Measurements from ENCODE around the gene ZNF473. TPM values are rescaled to one million over a fixed set of nuclear protein-coding genes. Genes with fewer than 3 reads are reported as not detected.

Gene ZNF473
- total RNA-seq, 1 experiment from 2014 or later = 21.4 TPM

DNA sequence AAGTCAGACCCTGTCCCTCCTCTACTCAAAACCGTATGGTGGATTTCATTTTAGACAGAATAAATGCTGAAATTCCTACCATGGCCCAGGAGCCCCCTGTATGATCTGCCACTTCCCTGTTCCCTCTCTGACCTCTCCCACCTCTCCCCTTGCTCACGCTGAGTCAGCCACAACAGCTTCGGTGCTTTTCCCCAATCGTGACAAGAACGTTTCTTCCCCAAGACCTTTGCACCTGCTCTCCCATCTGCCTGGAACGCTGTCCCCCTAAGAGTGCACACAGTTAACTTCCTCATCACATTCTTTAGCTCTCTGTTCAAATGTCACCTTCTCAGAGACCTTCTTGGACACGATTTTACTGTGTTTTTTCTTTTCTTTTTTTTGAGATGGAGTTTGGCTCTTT is 3.0 kb upstream of the ZNF473 start:
- DNase-seq = no peak
- Histone ChIP-seq H3K27ac (no peak overlapping the region), H3K36me3 (peaks cover 6% of the 10 kb centered on the region), H3K9me3 (replicated peaks) (no peaks in the 10 kb centered on the region), H3K4me3 (no peak overlapping the region), H3K4me1 (no peaks in the 10 kb centered on the region), H3K27me3 (no peaks in the 10 kb centered on the region)

DNA sequence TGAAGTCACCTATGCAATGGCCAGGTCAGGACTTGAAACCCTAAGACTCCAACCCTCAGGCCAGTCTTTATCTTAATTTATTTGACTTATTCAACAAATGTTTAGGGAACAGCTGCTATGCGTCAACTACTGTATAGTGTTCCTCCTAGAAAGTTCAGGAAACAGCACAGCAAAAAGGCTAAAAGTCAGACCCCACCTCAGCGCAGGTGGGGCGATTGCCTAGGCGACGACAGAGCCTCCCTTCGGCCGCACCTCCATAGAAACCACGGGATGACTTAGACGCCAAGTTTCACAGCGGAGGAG is 1.1 kb upstream of the ZNF473 start:
- Histone ChIP-seq H3K9me3 (replicated peaks) (no peaks in the 10 kb centered on the region), H3K4me1 (no peaks in the 10 kb centered on the region), H3K36me3 (peaks cover 9% of the 10 kb centered on the region), H3K4me3 (peak overlapping the region; percentile 87), H3K27me3 (no peaks in the 10 kb centered on the region), H3K27ac (peak overlapping the region; percentile 29)
- DNase-seq = no peak

DNA sequence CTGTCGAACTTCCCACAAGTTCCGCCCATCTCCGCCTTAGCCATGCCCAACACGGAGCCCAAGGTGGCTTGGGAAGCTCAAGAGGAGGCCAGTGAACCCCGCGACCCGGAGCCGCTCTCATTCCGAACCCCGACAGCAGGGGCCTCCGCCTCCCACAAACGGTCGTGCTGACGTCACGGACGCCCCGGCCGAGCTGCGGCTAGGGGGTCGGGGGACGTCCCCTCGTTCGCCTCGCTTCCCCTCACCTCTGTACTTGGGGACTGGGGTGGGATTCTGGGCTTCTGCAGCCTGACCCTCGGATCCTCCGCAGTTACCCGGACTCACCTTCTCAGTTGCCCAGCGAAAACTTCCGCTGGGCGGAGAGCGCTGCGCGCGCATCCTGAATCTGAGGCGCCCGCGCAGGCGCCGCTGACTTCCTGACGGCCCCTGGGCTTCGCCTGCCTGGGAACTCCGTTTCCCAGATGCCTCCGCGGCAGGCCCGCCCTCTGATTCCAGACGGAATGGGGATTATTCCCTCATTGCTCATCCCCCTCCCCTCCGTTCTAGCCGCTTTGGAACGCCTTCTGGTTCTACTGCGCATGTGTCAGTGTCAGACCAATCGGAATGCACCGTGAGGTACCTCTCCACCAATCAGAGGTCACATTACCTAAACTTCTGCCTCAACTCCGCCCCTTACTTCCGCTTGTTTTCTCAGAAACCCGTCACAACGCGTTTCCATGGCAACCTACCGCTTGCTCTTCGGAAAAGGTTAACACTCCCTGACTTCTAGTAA is 597 bp upstream of the ZNF473 start, which contains the start of gene VRK3:
Gene VRK3 (minus strand): TSS at position 351 of the 772 bp plus-strand sequence. CDS start 9,210 bp downstream, outside the sequence.
- peak; percentile 99 to 100 for DNase-seq
- Histone ChIP-seq H3K36me3 (peaks cover 8% of the 10 kb centered on the region), H3K27ac (peak within 1 kb of the TSS; percentile 29), H3K9me3 (replicated peaks) (no peaks in the 10 kb centered on the region), H3K27me3 (no peaks in the 10 kb centered on the region), H3K4me3 (peak within 1 kb of the TSS; percentile 87), H3K4me1 (no peaks in the 10 kb centered on the region)

DNA sequence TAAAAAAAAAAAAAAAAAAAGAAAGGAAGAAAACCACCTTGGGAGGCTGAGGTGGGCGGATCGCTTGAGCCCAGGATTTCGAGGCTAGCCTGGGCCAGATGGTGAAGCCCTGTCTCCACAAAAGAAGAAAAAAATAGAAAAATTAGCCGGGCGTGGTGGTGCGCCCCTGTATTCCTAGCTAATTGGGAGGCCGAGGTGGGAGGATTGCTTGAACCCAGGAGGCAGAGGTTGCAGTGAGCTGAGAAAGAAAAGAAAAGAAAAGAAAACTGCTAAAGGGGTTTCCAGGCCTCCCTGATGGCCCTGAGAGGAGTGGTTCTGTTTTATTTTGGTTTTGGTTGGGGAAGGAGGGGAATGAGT is 723 bp downstream of the ZNF473 start:
- H3K27me3 ChIP-seq = no peaks in the 10 kb centered on the region
- no peaks in the 10 kb centered on the region for H3K4me1 ChIP-seq
- H3K9me3 ChIP-seq (replicated peaks) = no peaks in the 10 kb centered on the region
- peaks cover 16% of the 10 kb centered on the region for H3K36me3 ChIP-seq
- DNase-seq = no peak
- no peak overlapping the region for H3K27ac ChIP-seq
- H3K4me3 ChIP-seq = peak overlapping the region; percentile 87

DNA sequence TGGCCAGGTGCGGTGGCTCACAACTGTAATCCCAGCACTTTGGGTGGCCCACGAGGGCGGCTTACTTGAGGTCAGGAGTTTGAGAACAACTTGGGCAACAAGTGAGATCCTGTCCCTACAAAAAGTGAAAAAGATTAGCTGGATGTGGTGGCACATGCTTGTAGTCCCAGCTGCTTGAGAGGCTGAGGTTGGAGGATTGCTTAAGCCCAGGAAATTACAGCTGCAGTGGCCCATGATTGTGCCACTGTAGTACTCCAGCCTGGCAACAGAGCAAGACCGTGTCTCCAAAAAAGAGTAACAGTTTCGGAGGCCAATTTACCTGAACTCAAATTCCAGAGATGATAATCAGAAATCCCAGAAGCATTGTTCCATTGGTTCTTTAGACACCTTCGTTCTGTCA is 4.4 kb downstream of the ZNF473 start:
- H3K27me3 ChIP-seq = no peaks in the 10 kb centered on the region
- DNase-seq = no peak
- H3K4me1 ChIP-seq = no peaks in the 10 kb centered on the region
- H3K9me3 ChIP-seq (replicated peaks) = no peaks in the 10 kb centered on the region
- no peak overlapping the region for H3K4me3 ChIP-seq
- no peak overlapping the region for H3K27ac ChIP-seq
- H3K36me3 ChIP-seq = peaks cover 47% of the 10 kb centered on the region

DNA sequence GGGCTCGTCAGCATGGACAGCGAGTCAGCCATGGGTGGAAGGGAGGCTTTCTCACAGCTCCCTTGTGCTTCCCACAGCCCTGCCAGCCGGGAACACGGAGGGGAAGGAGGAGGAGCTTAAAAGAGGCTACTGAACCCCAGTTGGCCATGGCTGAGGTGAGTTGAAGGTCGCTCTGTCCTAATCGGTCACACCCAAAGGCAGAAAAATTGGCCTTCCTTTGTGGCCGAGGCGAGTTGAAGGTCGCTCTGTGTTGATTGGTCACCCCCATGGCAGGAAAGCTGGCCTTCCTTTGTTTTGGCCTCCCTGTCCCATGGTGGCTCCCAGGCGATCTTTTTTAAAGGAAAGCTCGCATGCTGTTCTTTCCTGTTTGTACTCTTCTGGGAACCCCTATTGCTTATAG is 5.1 kb downstream of the ZNF473 start:
- Histone ChIP-seq H3K36me3 (peaks cover 50% of the 10 kb centered on the region), H3K4me3 (no peak overlapping the region)

DNA sequence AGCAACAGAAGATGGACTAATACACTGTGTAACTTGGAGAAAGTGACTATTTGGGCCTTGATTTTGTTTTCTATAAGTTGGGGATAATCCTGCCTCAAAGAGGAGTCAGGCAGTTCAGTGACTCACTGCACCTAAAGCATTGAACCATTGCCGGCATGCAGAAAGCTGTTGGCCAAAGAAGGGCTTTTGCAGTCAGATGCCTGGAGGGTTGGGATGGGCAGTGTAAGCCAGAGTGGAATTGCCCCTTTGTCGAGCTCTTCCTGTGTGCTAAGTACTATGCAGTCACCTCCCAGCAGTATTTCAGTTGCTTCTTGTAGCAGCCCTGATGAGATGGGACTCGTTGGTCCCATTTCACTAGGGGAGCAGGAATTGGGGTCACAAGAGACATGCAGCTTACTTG is 11.1 kb downstream of the ZNF473 start:
- Histone ChIP-seq H3K36me3 (peaks cover 81% of the 10 kb centered on the region), H3K4me3 (no peak overlapping the region), H3K9me3 (replicated peaks) (no peaks in the 10 kb centered on the region), H3K4me1 (no peaks in the 10 kb centered on the region), H3K27me3 (no peaks in the 10 kb centered on the region), H3K27ac (no peak overlapping the region)
- DNase-seq = no peak

More for the DNA sequence above, 5.1 kb downstream of the ZNF473 start:
- Histone ChIP-seq H3K9me3 (replicated peaks) (no peaks in the 10 kb centered on the region), H3K27me3 (no peaks in the 10 kb centered on the region), H3K27ac (no peak overlapping the region), H3K4me1 (no peaks in the 10 kb centered on the region)
- no peak for DNase-seq

DNA sequence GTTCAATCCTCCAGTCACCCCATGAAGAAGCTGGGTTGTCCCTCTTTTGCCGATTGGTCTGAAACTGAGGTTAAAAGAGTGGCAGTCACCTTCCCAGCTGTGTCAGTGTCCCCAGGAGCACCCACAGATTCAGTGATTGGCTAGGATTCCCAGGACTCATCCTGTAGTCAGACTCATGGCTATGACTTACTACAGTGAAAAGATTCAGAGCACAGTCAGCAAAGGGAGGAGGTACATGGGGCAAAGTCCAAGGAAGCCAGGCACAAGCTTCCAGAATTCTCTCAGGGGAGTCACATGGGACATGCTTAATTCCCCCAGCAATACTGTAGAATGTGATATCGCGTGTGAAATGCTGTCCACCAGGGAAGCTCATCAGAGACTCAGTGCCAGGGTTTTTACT is 14.2 kb downstream of the ZNF473 start:
- no peak overlapping the region for H3K4me3 ChIP-seq
- no peaks in the 10 kb centered on the region for H3K4me1 ChIP-seq
- H3K27me3 ChIP-seq = no peaks in the 10 kb centered on the region
- H3K9me3 ChIP-seq (replicated peaks) = 0 out of 2 replicates have a peak, but pooled peaks cover 5% of the 10 kb centered on the region
- DNase-seq = no peak
- H3K36me3 ChIP-seq = peaks cover 85% of the 10 kb centered on the region
- no peak overlapping the region for H3K27ac ChIP-seq

DNA sequence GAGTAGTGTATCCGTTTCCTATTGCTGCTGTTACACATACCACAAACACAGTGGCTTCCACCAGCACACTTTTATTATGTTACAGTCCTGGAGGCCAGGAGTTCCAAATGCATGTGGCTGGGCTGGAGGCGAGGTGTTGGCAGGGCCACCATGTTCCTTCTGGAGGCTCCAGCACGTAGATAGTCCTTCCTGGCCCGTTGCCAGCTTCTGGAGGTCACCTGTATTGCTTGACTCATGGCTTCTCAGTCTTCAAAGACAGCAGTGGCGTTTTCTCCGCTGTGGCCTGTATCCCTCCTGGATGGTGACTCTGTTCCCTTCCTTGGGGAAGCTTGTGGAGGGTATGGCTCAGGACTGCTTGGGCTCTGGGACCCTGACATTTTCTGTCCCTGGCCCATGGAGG is 15.2 kb downstream of the ZNF473 start:
- no peak for DNase-seq
- no peak overlapping the region for H3K4me3 ChIP-seq
- no peaks in the 10 kb centered on the region for H3K27me3 ChIP-seq
- H3K9me3 ChIP-seq (replicated peaks) = peaks cover 13% of the 10 kb centered on the region
- no peak overlapping the region for H3K27ac ChIP-seq
- peaks cover 89% of the 10 kb centered on the region for H3K36me3 ChIP-seq
- no peaks in the 10 kb centered on the region for H3K4me1 ChIP-seq

DNA sequence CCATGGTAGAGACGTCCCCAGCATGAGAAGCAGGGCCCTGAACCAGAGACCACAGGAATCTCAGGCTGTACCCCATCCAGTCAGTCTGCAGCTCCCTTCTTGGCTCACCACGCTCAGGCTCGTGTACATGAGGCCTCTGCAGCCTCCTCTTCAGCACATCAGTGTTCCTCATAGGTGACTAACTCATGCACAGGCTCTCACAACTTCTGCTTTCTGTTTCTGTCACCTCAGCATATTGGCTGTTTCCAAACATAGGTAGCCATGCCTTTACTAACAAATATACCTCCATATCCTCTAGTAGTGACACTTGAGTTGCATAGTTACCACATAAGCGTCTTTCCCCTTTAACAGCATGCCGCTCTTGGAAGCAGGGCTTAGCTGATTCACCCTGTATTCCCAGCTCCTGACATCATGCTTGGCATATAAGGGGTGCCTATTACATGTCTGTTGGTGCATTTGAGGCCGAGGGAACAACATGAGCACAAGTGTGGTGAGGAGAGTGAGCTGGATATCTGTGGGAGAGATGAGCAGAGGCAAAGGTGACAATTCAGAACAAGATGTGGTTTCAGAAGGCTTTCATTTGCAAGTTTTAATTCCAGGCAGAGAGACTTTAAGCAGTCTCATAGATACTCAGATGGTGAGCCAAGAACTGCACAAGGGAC is 16.7 kb downstream of the ZNF473 start:
- no peak overlapping the region for H3K4me3 ChIP-seq
- H3K27ac ChIP-seq = no peak overlapping the region
- H3K9me3 ChIP-seq (replicated peaks) = peaks cover 16% of the 10 kb centered on the region
- peaks cover 93% of the 10 kb centered on the region for H3K36me3 ChIP-seq
- DNase-seq = no peak
- H3K27me3 ChIP-seq = no peaks in the 10 kb centered on the region
- no peaks in the 10 kb centered on the region for H3K4me1 ChIP-seq

DNA sequence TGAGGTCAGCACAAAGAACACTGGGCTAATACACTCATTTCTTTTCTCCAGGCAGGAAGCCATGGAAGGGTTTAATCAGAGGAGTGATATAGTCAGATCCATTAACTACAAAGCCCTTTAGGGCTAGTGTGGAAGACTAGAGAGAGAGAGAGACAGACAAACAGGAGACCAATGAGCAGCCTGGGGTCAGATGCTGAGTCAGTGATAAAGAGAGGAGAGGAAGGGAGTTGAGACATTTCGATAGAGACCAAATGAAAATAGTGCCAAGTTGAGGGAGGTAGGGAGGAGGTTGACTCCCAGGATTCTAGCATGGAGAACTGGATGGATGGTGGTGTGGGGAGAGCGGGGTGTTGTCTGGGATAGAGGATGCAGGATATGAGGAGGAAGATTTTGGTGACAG is 18.2 kb downstream of the ZNF473 start:
- H3K27ac ChIP-seq = no peak overlapping the region
- no peaks in the 10 kb centered on the region for H3K27me3 ChIP-seq
- no peak overlapping the region for H3K4me3 ChIP-seq
- peaks cover 90% of the 10 kb centered on the region for H3K36me3 ChIP-seq
- H3K9me3 ChIP-seq (replicated peaks) = peaks cover 16% of the 10 kb centered on the region
- H3K4me1 ChIP-seq = no peaks in the 10 kb centered on the region
- no peak for DNase-seq

DNA sequence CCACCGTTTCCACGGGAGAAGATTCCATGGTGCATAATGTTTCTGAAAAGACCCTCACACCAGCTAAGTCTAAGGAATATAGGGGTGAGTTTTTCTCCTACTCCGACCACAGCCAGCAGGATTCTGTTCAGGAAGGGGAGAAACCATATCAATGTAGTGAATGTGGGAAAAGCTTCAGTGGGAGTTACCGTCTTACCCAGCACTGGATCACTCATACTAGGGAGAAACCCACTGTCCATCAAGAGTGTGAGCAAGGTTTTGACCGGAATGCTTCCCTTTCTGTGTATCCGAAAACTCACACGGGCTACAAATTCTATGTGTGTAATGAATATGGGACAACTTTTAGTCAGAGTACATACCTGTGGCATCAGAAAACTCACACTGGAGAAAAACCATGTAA is 19.1 kb downstream of the ZNF473 start:
- H3K27me3 ChIP-seq = no peaks in the 10 kb centered on the region
- no peak overlapping the region for H3K4me3 ChIP-seq
- DNase-seq = no peak
- H3K4me1 ChIP-seq = no peaks in the 10 kb centered on the region
- no peak overlapping the region for H3K27ac ChIP-seq
- peaks cover 16% of the 10 kb centered on the region for H3K9me3 ChIP-seq (replicated peaks)
- peaks cover 80% of the 10 kb centered on the region for H3K36me3 ChIP-seq

DNA sequence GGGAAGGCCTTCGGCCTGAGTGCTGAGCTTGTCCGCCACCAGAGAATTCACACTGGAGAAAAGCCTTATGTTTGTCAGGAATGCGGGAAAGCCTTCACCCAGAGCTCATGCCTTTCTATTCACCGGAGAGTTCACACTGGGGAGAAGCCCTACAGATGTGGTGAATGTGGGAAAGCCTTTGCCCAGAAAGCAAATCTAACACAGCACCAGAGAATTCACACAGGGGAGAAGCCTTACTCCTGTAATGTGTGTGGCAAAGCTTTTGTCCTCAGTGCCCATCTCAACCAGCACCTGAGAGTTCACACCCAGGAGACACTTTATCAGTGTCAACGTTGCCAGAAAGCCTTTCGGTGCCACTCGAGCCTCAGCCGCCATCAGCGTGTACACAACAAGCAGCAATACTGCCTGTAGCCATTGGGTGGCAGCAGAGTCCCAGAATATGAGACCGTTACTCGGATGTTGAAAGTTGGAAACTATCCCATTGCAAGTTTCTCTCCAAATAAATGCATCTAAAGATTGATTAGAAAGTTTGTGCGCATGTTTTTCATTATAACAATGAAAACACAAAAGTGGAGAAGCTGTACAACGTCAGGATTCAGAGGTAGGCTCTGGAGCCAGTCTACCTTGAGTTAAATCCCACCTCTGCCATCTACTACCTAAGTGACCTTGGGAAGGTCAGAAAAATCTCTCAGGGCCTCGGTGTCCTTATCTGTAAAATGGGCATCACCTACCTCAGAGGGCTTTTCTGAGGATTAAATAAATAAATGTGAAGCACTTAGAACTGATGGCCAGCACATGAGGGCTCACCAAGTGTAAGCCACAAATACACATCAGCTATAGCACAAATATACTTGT is 21.1 kb downstream of the ZNF473 start:
- Histone ChIP-seq H3K27me3 (no peaks in the 10 kb centered on the region), H3K4me3 (no peak overlapping the region), H3K9me3 (replicated peaks) (peaks cover 16% of the 10 kb centered on the region), H3K27ac (no peak overlapping the region), H3K36me3 (peaks cover 62% of the 10 kb centered on the region), H3K4me1 (no peaks in the 10 kb centered on the region)
- peak; percentile 43 to 70 for DNase-seq

DNA sequence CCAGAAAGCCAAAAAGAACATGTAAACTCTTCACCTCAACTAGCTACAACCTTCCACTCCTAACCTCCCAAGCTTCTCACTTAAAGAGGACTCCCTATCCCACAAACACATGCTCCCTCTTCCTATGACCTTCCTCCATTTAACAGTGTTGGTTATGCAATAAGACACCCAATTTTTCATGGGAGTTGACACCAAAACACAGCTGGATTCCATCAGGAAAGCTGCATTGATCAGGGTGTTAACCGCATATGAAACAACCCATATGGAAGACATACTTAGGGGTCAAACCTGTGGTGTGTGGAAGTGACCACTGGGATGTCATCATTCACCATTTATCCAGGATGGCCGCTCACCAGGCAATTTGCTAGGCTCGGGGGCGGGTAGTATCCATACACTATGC is 21.9 kb downstream of the ZNF473 start:
- Histone ChIP-seq H3K4me3 (no peak overlapping the region), H3K27me3 (no peaks in the 10 kb centered on the region), H3K4me1 (no peaks in the 10 kb centered on the region), H3K27ac (no peak overlapping the region), H3K9me3 (replicated peaks) (peaks cover 16% of the 10 kb centered on the region), H3K36me3 (peaks cover 54% of the 10 kb centered on the region)
- no peak for DNase-seq

Measured in SJCRH30 (cell line).